Common myeloid progenitor, CD34-positive (primary cell): ENCODE results near the gene SIRT4. TPM values are rescaled to one million over a fixed set of nuclear protein-coding genes. Genes with fewer than 3 reads are reported as not detected.
"Not testable (repeated sequence)": the region's sequence is repeated elsewhere in the genome, so short reads cannot be mapped to it uniquely, and the experiment has no call there.

Experiments used
- CTCF ChIA-PET: fragments of 350-600 bp; sonication (Branson Sonifier 250); formaldehyde crosslinking; loops from one replicate; lab custom pipeline; 2021; ENCODE audit warnings: antibody characterized with exemption; lab: Charles Lee
- POLR2A ChIA-PET: fragments of 350-600 bp; sonication (Branson Sonifier 250); formaldehyde crosslinking; loops from one replicate; lab custom pipeline; 2021; ENCODE audit warnings: antibody characterized with exemption; lab: Charles Lee
- DNase-seq, 3 donors: peaks; one replicate each; pipeline versions ENCODE4 v3.0.0 to v3.0.0-alpha.2; 2013
- H3K27ac ChIP-seq, 2 experiments: 1 replicate in 1 of 2; 2 replicates in 1 of 2; pipeline ENCODE4 v1.7.0; 2013; ENCODE audit warnings: inconsistent platforms in 2 of 2, low read length in 2 of 2, mild to moderate bottlenecking in 2 of 2, low read depth in 1 of 2, moderate library complexity in 1 of 2; ENCODE audit not compliant: severe bottlenecking in 2 of 2, insufficient read depth in 1 of 2, poor library complexity in 1 of 2
- H3K27me3 ChIP-seq, 5 experiments: replicated peaks in 2 of 5; 1 replicate in 3 of 5; 2 replicates in 2 of 5; pipeline versions ENCODE4 v1.6.1 to v1.7.0; 2013; ENCODE audit warnings: low read length in 4 of 5, mild to moderate bottlenecking in 2 of 5, moderate library complexity in 2 of 5, inconsistent platforms in 1 of 5; ENCODE audit not compliant: insufficient read depth in 5 of 5, control insufficient read depth in 4 of 5
- H3K36me3 ChIP-seq, 4 experiments: 1 replicate in 2 of 4; 2 replicates in 2 of 4; pipeline versions ENCODE4 v1.6.1 to v1.7.0; 2013; ENCODE audit warnings: low read length in 3 of 4, control low read depth in 1 of 4, mild to moderate bottlenecking in 1 of 4; ENCODE audit not compliant: control insufficient read depth in 4 of 4, insufficient read depth in 4 of 4
- H3K4me1 ChIP-seq, 4 experiments: 1 replicate in 3 of 4; 2 replicates in 1 of 4; pipeline versions ENCODE4 v1.6.1 to v1.7.1; 2013; ENCODE audit warnings: low read length in 3 of 4, mild to moderate bottlenecking in 3 of 4, control low read depth in 1 of 4, inconsistent platforms in 1 of 4, moderate library complexity in 1 of 4; ENCODE audit not compliant: control insufficient read depth in 4 of 4, insufficient read depth in 4 of 4; ENCODE audit errors: control extremely low read depth in 1 of 4
- H3K4me3 ChIP-seq, 7 experiments: 1 replicate in 4 of 7; 2 replicates in 3 of 7; pipeline versions ENCODE4 v1.5.1 to v1.7.0; 2013; ENCODE audit warnings: mild to moderate bottlenecking in 7 of 7, low read length in 6 of 7, moderate library complexity in 6 of 7, inconsistent platforms in 2 of 7, low read depth in 2 of 7, control low read depth in 1 of 7; ENCODE audit not compliant: insufficient read depth in 4 of 7, control insufficient read depth in 1 of 7; ENCODE audit errors: extremely low read depth in 1 of 7
- H3K9me3 ChIP-seq, 5 experiments: 1 replicate in 4 of 5; 2 replicates in 1 of 5; pipeline versions ENCODE4 v1.6.1 to v1.7.1; 2013; ENCODE audit warnings: low read length in 4 of 5, mild to moderate bottlenecking in 2 of 5, inconsistent platforms in 1 of 5, low read depth in 1 of 5, moderate library complexity in 1 of 5; ENCODE audit not compliant: control insufficient read depth in 4 of 5, insufficient read depth in 2 of 5; ENCODE audit errors: control extremely low read depth in 1 of 5
- WGBS: methylation state at CpG from one replicate; pipeline ENCODE4 v1.1.5; 2013; ENCODE audit not compliant: insufficient coverage; 5-methylcytosine and 5-hydroxymethylcytosine counted together
- polyA plus RNA-seq: library from polyadenylated mRNA; unstranded; fragments of 120-200 nt; gene quantifications from one replicate; pipeline ENCODE4 v1.2.1, GENCODE V29; 2013

SIRT4 gene
- polyA plus RNA-seq, result 0.86 TPM

GRCh38 chr12:120301962-120302815, at the start of gene SIRT4:
TSS of gene SIRT4 (plus strand) at chr12:120302321. CDS start at chr12:120303562, 1,241 bp downstream.
- H3K9me3 ChIP-seq, result no peaks in the 10 kb centered on the region
- peak within 1 kb of the TSS in 1 of 2 experiments; percentile 60 for H3K27ac ChIP-seq
- POLR2A ChIA-PET, result interaction anchor here (0.5 to 2.2 kb wide), 5 partner anchors 10 to 133 kb away, joined by 3 to 65 read pairs (median 6); partner anchors contain the start of genes RNU4-1 and RNU4-2
- peak within 1 kb of the TSS; percentile 59 to 98 (median 86) for H3K4me3 ChIP-seq
- WGBS, result 0% methylated on average over 13 of the region's 31 CpGs
- H3K4me1 ChIP-seq, result peaks cover 0 to 9% (median 4%) of the 10 kb centered on the region in 4 experiments
- H3K36me3 ChIP-seq, result peaks cover 0 to 2% (median 0%) of the 10 kb centered on the region in 4 experiments
- no peaks in the 10 kb centered on the region for H3K27me3 ChIP-seq
- CTCF ChIA-PET, result interaction anchor here (0.6 to 4.2 kb wide), 13 partner anchors 8 to 164 kb away, joined by 3 to 46 read pairs (median 3); partner anchors contain the start of gene RNU4-1
- peak; percentile 93 to 95 (median 94) for DNase-seq

- peak; percentile 50 to 82 (median 77) for DNase-seq
Observed at GRCh38 chr12:120253313-120253712, 48.8 kb upstream of the SIRT4 start.

GRCh38 chr12:120254809-120255208, 47.3 kb upstream of the SIRT4 start:
- Histone ChIP-seq H3K4me3 (no peak overlapping the region), H3K27me3 (no peaks in the 10 kb centered on the region), H3K9me3 (no peaks in the 10 kb centered on the region), H3K4me1 (peaks cover 12 to 56% (median 36%) of the 10 kb centered on the region in 4 experiments), H3K36me3 (peaks cover 0 to 7% (median 2%) of the 10 kb centered on the region in 4 experiments), H3K27ac (no peak overlapping the region)
- ChIA-PET CTCF (interaction anchor here (1.5 to 43.0 kb wide), 4 partner anchors 3 to 30 kb away, joined by 3 to 879 read pairs (median 425); partner anchors contain the start of gene PXN), POLR2A (interaction anchor here (1.4 kb wide), 1 partner anchor 7 kb away, joined by 3 read pairs; no protein-coding TSS in a partner anchor)
- WGBS, result 96% methylated on average over 5 of the region's 7 CpGs
- DNase-seq, result no peak

More at GRCh38 chr12:120253313-120253712, 48.8 kb upstream of the SIRT4 start:
- Histone ChIP-seq H3K4me3 (peak overlapping the region in 2 of 7 experiments; percentile 8 to 17), H3K36me3 (peaks cover 0 to 10% (median 2%) of the 10 kb centered on the region in 4 experiments), H3K4me1 (peaks cover 12 to 61% (median 37%) of the 10 kb centered on the region in 4 experiments)
- not testable (repeated sequence) for H3K27me3 ChIP-seq, H3K27ac ChIP-seq, H3K9me3 ChIP-seq
- WGBS, result 64% methylated on average over 4 of the region's 6 CpGs
- ChIA-PET CTCF (interaction anchor here (1.5 to 43.0 kb wide), 4 partner anchors 5 to 29 kb away, joined by 3 to 879 read pairs (median 425); partner anchors contain the start of gene PXN), POLR2A (interaction anchor here (0.6 to 2.9 kb wide), 4 partner anchors 9 to 39 kb away, joined by 3 to 10 read pairs (median 4); partner anchors contain the start of genes RNU4-1 and RNU4-2)

- 93% methylated on average over 9 of the region's 9 CpGs for WGBS
- Histone ChIP-seq H3K27me3 (no peaks in the 10 kb centered on the region), H3K4me1 (peaks cover 4 to 45% (median 28%) of the 10 kb centered on the region in 4 experiments), H3K27ac (no peak overlapping the region), H3K36me3 (peaks cover 0 to 7% (median 2%) of the 10 kb centered on the region in 4 experiments), H3K9me3 (no peaks in the 10 kb centered on the region), H3K4me3 (no peak overlapping the region)
- ChIA-PET CTCF (interaction anchor here (24.2 to 43.0 kb wide), 3 partner anchors 1 to 32 kb away, joined by 425 to 879 read pairs (median 425); partner anchors contain the start of gene PXN), POLR2A (no interaction called here)
- no peak for DNase-seq
Observed at GRCh38 chr12:120257041-120257821, 44.9 kb upstream of the SIRT4 start.

- ChIA-PET POLR2A (no interaction called here), CTCF (interaction anchor here (0.6 to 43.0 kb wide), 3 partner anchors 12 to 57 kb away, joined by 3 to 879 read pairs (median 425); partner anchors contain the start of gene RPLP0)
- WGBS, result 100% methylated on average over 5 of the region's 5 CpGs
- DNase-seq, result no peak
- Histone ChIP-seq H3K27ac (no peak overlapping the region), H3K27me3 (no peaks in the 10 kb centered on the region), H3K36me3 (peaks cover 0 to 7% (median 2%) of the 10 kb centered on the region in 4 experiments), H3K4me3 (no peak overlapping the region), H3K4me1 (peaks cover 9 to 45% (median 30%) of the 10 kb centered on the region in 4 experiments), H3K9me3 (no peaks in the 10 kb centered on the region)
Observed at GRCh38 chr12:120258323-120258896, 43.7 kb upstream of the SIRT4 start.
